G401 (cell line): Measurements from ENCODE around the gene TGIF2LY. TPM values are rescaled to one million over a fixed set of nuclear protein-coding genes. Genes with fewer than 3 reads are reported as not detected.
"Not testable (repeated sequence)": the region's sequence is repeated elsewhere in the genome, so short reads cannot be mapped to it uniquely, and the experiment has no call there.

Experiments
- DNase-seq: peaks from one replicate; pipeline ENCODE4 v3.0.0-alpha.2; 2015; ENCODE audit warnings: low spot score
- in situ Hi-C: cut with HindIII; loops from 2 replicates; pipeline ENCODE4 v1.10.0; 2016; ENCODE audit warnings: low sequenced_read_pairs, mixed read lengths
- total RNA-seq: library from RNA; depleted of rRNA; stranded (reverse); fragments of >200 nt; shearing (Covaris generic); gene quantifications from 2 replicates; pipeline ENCODE4 v1.2.3, GENCODE V29; 2014; rRNA removed

The TGIF2LY gene
- not detected in 2 replicates for total RNA-seq

GRCh38 chrY:3578767-3579166 lies at the start of gene TGIF2LY:
TGIF2LY (plus strand) TSS chrY:3579067; CDS start chrY:3579245, 178 bp downstream.
- in situ Hi-C loops = not testable (repeated sequence)

More at GRCh38 chrY:3578767-3579166, at the start of gene TGIF2LY:
- DNase-seq = not testable (repeated sequence)
